GM19455 (cell line): ENCODE measurements around the gene PNISR.
"Not testable (repeated sequence)": the region's sequence is repeated elsewhere in the genome, so short reads cannot be mapped to it uniquely, and the experiment has no call there.

Experiments used
- ATAC-seq: cut with Tn5 transposase; IDR thresholded peaks from one replicate; pipeline ENCODE4 v1.9.1; 2021; ENCODE audit not compliant: unreplicated experiment

The PNISR gene, protein sequence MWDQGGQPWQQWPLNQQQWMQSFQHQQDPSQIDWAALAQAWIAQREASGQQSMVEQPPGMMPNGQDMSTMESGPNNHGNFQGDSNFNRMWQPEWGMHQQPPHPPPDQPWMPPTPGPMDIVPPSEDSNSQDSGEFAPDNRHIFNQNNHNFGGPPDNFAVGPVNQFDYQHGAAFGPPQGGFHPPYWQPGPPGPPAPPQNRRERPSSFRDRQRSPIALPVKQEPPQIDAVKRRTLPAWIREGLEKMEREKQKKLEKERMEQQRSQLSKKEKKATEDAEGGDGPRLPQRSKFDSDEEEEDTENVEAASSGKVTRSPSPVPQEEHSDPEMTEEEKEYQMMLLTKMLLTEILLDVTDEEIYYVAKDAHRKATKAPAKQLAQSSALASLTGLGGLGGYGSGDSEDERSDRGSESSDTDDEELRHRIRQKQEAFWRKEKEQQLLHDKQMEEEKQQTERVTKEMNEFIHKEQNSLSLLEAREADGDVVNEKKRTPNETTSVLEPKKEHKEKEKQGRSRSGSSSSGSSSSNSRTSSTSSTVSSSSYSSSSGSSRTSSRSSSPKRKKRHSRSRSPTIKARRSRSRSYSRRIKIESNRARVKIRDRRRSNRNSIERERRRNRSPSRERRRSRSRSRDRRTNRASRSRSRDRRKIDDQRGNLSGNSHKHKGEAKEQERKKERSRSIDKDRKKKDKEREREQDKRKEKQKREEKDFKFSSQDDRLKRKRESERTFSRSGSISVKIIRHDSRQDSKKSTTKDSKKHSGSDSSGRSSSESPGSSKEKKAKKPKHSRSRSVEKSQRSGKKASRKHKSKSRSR

DNA sequence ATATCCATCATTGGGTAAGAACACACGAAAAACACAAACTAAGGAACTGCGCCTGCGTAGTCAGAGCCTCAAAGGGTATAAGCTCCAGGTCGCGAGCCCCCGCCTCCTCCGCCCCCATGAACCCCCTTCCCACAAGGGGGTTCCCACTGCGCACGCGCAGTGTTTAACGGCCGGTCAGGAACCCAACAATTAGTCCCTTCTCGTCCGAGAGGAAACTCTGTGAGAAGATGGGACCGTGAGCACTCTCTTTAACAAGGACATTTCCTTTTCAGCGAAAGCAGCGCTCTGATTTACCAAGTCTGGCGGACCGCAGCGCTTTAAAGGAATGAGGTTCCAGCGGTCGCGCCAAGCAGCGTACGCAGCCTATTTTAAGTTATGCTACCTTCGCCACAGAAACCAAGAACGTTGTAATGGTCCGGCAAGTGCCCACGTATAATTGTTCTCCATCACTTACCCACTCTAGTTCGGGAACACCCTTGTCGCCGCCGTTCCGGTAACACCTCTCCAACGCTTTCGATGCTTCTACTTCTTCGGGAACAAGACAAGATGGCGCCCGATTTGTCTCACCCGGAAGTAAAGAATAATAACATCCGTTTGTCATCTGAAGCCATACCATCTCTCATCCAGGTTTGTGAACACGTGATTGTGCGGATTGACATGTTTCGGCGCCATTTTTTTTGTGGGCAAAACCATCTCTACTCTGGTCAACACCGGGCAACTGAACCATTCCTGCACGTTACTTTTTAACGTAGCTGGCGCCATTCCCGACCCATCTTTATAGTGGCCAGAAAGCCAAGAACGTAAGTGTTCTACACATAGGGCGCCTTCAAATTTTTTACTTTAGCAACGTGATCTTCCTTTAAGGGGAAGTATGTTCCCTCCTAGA, at the start of gene PNISR:
TSS of gene PNISR (minus strand) at position 548 of the 886 bp plus-strand sequence. CDS start 10,649 bp downstream, outside the sequence.
- peak; percentile 92 for ATAC-seq

- no peak for ATAC-seq
Measured at GRCh38 chr6:99473730-99474129, 48.6 kb upstream of the PNISR start.

DNA sequence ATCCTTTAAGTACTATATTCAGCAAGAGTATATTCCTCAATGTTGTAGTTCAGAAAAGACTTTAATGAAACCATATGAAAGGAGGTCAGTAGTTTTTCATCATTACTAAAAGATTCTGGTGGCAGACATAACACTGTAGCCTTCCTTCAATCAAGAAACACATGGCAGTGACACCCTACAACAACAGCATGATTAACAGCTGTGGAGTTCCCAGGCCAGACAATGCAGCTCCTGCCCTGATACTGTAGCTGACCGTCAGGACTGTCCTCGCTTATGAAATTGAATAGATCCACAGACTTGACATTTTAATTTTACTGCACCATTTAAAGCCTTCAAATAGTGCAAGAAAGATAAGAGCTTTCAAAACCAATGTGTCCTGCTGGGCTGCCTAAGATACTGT, 46.5 kb upstream of the PNISR start:
- no peak for ATAC-seq

GRCh38 chr6:99467509-99468106, 42.5 kb upstream of the PNISR start:
- ATAC-seq, result peak; percentile 82

DNA sequence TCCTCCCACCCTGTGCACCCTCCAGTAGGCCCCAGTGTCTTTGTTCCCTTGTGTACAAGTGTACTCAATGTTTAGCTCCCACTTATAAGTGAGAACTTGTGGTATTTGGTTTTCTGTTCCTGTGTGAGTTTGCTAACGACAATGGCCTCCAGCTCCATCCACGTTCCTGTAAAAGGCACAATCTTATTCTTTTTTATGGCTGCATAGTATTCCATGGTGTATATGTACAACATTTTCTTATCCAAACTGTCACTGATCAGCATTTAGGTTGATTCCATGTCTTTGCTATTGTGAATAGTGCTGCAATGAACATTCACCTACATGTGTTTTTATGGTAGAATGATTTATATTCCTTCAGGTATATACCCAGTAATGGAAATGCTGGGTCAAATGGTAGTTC, 34.0 kb upstream of the PNISR start:
- ATAC-seq, result not testable (repeated sequence)

DNA sequence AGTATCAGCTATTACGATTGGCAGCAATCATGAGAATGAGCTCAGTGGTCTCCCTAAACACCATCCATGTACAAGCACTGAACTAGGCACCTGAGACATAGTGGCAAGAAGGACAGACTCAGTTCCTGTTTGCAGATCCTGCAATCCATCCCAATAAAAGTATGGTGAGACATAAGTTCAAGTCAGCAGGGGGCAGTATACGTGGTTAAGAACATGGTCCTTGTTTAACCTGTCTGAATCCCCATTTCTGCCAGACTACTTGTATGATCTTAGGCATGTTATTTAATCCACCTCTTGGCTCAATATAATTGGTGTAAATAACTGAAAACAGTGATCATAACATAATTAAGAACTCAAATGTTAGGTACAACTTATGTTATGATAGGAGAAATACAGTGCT, 33.2 kb upstream of the PNISR start:
- no peak for ATAC-seq

DNA sequence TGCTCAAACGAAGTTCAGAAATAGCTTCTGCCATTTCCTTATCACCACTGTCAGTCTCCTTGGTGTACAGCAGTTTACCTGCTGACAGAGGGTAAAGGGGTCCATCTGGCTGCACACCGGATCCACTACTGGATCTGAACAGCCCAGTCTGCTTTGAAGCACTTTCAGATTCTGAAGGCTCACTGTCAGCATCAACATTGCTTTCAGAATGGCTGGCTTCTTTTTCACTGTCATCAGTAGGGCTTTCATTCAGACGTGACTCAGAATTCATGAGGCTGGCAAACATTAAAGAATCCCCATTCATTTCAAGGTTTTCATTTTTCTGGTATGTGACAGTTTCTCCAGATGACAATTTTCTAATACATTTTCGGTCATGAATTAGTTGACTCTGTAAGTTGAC, 21.0 kb upstream of the PNISR start:
- no peak for ATAC-seq

DNA sequence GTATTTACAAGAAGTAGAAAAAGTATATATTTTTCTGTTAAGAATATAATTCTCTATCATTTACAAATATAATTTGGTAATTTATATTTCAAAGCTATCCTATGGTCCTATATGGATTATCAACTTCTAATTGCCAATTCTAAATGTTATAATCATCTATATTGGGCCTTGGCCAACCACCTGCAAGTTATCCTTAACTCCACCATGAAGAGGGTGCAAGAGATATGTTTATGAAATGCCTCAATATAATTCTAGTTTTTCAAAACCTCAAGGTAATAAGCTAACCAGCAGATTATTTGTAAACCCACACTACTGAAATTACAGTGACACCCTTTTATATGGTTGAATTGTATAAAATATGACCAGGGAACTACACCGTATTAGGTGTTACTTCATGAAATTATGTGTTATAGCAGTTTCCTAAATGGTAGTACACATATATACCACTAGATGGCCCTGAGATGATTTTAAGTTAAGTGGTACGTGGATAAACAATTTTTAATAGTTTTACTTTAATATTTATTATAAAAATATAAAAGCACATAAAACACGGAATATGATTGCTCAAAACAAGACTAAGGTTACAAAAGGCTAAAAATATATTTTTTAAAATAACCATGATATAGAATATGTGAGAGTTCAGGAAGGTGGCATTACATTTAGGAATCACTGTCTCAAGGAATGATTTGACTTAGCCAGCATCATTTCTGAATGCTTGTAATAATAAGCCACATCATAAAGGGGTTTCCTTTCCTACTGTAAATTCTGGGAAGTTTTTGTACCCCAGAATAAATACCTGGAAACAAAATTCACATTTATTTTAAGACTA, 9.8 kb upstream of the PNISR start:
- peak; percentile 85 for ATAC-seq

DNA sequence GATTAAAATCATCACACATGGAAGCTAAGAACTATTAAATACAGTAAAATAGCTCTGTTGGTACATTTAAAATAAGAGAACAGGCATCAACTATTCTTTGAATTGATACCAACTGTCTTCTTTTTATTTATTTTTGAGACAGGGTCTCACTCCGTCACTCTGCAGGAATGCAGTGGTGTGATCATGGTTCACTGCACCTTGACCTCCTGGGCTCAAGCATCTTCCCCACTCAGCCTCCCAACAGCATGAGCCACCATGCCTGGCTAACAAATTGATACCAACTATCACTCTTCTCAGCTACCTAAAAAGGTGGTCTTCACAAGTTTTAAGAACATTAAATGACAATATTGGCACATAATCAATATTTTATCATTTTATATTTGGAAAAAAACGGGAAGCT, 7.8 kb upstream of the PNISR start:
- ATAC-seq, result no peak

DNA sequence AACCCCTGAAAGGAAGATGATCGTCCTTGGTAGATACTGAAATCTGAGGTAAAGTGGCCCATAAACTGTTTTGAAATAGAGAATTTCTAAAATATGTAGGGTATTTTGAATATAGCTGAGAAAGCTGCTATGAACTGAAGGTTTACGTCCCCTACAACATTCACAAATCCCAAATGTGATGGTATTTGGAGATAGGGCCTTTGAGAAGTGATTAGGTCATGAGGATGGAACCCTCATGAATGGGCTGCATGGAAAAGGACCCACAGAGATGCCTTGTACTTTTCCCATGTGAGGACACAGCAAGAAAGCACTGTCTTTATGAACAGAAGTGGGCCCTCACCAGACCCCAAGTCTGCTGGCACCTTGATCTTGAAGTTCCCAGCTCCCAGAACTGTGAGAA, 6.8 kb upstream of the PNISR start:
- ATAC-seq, result no peak

DNA sequence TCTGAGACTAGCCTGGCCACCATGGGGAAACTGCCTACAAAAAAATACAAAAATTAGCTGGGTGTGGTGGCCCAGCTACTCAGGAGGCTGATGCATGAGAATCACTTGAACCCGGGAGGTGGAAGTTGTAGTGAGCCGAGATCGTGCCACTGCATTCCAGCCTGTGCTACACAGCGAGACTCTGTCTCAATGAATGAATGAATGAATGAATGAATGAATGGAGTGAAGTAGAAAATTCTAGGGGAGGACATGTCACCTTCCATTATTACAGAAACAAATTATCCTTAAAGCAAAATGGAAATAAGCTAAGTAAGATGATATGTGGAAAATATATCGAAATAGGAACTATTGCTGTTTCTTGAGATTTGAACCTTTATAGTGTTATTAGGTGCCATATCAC, 2.9 kb upstream of the PNISR start:
- ATAC-seq, result no peak

DNA sequence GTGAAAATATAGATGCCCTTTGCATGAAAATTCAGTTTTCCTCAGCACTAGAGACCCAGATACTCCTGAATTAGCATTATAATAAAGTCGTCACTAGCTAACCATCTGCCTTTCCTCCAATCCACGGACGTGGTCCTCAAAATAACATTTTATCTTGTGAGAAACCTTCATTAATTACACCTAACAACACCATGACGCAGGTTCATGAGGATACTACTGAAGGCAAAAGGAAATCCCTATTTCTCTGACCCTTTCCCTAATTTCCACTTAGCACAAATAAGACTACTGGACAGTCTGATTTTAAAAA, 1.3 kb upstream of the PNISR start:
- ATAC-seq, result no peak

GRCh38 chr6:99425647-99426450, 741 bp upstream of the PNISR start:
- peak; percentile 67 for ATAC-seq

DNA sequence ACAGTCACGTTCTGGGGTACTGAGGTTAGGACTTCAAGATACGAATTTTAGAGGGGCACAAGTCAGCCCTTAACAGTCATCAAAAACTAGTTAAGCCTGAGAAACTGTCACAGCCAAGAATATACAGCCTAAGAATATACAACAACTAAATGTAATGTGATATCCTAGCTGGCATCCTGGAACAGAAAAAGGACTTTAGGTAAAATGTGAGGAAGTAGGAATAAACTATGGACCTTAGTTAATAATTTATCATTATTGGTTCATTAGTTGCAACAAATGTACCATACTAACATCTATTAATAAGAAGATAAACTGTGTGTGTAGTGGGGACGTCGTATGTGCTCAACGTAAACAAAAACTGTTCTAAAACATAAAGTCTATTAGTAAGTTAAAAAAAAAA, 1.1 kb downstream of the PNISR start:
- ATAC-seq, result no peak

DNA sequence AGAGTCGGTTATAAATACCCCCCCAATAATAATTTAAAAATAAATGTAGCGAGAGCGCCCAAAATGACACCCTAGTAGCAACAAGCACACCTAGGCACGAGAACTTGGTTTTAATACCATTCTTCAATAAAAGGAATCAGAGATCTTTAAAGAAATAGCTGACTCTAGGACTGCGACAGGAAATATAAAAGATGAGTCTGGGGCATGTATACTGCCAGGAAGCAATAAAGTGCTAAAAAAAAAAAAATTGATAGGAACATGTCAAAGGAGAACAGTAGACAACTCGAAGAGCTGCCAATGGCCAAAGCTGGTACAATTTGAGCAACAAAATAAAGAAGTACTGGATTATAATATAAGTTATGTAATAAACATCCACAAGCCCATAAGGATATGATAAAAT, 2.2 kb downstream of the PNISR start:
- ATAC-seq, result no peak

DNA sequence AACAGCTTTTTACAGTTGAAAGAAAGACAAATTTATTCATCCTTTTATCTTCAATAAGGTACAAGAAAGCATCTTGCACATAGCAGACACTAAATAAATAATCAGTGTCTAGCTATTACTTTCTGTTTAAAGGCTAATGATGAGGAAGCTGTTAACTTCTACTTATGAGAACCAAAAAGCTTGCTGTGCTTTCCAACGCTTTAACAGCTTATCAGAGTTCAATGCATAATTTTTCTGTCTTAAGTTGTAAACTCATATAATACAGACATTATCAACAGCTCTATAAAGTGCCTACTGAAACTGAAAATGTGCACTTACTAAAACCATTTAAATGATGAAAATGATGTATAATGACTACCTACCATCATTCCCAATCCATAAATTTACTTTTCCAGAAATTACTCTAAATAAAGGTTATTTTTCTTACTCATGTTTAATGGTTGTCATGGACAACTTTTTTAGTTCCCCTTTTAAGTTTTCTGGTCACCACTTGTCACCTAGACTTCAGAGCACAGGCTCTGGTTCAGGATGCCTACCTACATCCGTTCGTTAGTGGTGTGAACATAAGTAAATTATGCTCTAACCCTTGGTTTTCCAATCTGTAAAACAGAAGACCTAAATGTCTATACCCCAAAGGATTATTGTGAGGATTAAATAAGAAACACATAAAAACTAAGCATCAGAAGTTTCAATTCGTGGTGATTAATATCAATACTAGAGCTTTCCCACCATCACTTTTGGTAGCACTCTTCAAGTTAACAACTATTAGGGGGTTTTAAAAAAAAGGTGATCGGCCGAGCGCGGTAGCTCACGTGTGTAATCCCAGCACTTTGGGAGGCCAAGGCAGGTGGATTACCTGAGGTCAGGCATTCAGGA, 8.0 kb downstream of the PNISR start:
- ATAC-seq, result peak; percentile 73

GRCh38 chr6:99416226-99416625, 8.9 kb downstream of the PNISR start:
- no peak for ATAC-seq

GRCh38 chr6:99415446-99415845, 9.7 kb downstream of the PNISR start:
- ATAC-seq, result no peak
